Stimulated activated CD8-positive, alpha-beta memory T cell treated with anti-CD3 and anti-CD28 coated beads, Interleukin-12 subunit alpha, Interleukin-12 subunit beta, amount 100 ng/mL, for 4 hours (primary cell): ENCODE results near the gene TIMM50.

Source experiments
- DNase-seq: peaks from one replicate; pipeline ENCODE4 v3.0.0-alpha.2; 2020; ENCODE audit warnings: low read depth

The TIMM50 gene

DNA sequence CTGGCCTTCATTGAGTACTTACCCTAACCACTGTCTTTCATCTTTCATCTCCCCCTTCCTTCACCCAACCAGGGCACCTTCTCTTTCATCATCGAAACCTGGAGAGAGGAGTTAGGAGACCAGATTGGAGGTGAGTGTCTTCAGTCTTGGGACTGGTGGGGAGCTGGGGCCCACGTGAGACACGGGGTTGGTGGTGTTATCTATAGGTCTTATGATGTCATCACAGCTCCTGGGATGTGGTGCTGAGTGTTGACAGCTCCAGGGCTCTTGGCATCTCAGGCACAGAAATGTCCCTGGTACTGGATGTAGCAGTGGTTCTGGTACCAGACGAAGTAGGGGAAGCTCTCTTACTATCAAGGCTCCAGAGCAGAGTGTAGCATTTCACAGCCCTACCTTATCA is 19.9 kb downstream of the TIMM50 start:
- no peak for DNase-seq

DNA sequence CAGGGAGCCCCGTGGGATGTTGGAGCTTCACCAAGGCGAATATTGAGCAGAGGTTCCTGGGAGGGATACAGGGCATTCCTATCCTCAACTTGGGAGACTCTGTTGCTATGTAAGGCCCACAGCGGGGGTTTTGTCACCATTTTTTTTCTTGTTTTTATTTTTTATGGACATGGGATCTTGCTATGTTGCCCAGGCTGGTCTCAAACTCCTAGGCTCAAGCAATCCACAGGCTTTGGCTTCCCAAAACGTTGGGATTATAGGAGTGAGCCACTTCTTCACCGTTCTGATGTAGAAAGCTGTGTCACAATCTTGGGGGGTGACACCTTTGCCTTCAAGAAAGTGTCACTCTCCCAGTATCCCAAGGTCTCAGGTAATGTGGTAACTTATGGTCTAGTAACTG is 20.7 kb downstream of the TIMM50 start:
- DNase-seq, result no peak

DNA sequence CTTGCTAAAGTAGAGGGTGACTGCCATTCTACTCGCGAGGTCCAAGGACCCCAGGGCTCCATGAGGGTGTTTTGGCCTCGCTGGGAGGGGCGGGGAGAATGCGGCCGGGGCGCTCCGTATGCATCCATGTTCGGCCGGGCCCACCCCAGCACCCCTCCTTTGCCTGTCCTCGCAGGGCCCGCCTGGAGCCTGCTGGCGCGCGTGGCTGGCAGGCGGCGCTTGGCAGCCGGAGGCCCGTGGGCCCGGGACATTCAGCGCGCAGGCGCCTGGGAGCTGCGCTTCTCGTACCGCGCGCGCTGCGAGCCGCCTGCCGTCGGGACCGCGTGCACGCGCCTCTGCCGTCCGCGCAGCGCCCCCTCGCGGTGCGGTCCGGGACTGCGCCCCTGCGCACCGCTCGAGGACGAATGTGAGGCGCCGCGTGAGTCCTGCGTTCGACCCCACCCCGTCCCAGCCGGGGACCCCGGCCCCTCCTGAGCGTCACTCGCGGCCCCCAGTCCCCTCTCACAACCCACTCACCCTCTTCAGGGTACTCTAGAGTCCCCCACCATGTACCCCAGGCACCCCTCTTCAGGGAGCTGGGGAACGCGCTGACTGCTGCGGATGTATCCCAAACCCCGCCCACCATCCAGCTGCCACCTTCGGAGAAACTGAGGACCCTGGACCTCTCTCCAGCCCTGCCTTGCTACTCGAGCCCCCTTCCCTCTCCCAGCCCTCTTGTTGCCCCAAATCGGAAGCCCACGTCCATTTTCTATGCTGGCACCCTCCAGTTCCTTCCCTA is 22.2 kb downstream of the TIMM50 start:
- DNase-seq, result peak; percentile 64

DNA sequence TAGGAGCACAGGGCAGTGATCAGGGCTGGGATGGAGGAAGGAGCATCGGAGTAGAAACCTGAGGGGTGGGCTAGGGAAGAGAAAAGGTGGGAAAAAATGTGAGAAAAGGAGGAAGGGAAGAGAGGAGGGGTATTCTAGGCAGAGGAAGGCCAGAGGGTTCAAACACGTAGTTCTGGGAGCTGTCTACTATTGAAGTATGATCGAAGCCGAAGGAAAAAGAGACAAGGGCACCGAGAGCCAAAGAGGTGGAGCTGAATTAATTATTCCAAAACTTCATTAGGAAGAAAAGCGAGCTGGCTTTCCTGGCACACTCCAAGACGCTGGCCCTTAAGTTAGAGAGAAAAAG is 25.9 kb downstream of the TIMM50 start:
- DNase-seq, result no peak

DNA sequence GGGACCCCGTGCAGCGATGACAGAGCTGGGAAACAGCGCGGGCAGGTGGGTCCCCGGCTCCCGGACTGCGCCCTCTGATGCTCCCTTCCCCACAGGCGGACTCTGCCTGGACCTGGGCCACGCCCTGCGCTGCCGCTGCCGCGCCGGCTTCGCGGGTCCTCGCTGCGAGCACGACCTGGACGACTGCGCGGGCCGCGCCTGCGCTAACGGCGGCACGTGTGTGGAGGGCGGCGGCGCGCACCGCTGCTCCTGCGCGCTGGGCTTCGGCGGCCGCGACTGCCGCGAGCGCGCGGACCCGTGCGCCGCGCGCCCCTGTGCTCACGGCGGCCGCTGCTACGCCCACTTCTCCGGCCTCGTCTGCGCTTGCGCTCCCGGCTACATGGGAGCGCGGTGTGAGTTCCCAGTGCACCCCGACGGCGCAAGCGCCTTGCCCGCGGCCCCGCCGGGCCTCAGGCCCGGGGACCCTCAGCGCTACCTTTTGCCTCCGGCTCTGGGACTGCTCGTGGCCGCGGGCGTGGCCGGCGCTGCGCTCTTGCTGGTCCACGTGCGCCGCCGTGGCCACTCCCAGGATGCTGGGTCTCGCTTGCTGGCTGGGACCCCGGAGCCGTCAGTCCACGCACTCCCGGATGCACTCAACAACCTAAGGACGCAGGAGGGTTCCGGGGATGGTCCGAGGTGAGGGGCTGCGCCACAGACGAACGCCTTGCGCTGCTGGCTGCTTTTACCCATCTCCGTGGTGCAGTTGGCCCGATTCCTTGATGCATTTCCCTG is 26.5 kb downstream of the TIMM50 start:
- peak; percentile 17 for DNase-seq

DNA sequence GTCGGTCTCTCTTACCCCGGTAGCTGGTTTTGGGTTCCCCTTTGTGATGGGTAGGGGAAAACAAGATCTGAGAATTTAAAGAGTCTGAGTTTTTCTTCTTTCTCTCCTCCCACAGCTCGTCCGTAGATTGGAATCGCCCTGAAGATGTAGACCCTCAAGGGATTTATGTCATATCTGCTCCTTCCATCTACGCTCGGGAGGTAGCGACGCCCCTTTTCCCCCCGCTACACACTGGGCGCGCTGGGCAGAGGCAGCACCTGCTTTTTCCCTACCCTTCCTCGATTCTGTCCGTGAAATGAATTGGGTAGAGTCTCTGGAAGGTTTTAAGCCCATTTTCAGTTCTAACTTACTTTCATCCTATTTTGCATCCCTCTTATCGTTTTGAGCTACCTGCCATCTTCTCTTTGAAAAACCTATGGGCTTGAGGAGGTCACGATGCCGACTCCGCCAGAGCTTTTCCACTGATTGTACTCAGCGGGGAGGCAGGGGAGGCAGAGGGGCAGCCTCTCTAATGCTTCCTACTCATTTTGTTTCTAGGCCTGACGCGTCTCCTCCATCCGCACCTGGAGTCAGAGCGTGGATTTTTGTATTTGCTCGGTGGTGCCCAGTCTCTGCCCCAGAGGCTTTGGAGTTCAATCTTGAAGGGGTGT is 27.2 kb downstream of the TIMM50 start:
- no peak for DNase-seq

DNA sequence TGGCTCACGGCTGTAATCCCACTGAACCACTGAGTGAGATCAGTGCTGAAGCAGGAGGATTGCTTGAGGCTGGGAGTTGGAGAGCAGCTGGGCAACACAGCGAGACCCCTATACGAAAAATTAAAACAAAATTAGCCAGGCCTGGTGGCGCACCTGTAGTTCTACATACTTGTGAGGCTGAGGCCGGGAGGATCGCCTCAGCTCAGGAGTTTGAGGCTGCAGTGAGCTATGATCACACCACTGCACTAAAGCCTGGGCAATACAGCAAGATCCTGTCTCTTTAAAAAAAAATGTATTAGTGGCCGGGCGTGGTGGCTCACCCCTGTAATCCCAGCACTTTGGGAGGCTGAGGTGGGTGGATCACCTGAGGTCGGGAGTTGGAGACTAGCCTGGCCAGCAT is 28.0 kb downstream of the TIMM50 start:
- no peak for DNase-seq

DNA sequence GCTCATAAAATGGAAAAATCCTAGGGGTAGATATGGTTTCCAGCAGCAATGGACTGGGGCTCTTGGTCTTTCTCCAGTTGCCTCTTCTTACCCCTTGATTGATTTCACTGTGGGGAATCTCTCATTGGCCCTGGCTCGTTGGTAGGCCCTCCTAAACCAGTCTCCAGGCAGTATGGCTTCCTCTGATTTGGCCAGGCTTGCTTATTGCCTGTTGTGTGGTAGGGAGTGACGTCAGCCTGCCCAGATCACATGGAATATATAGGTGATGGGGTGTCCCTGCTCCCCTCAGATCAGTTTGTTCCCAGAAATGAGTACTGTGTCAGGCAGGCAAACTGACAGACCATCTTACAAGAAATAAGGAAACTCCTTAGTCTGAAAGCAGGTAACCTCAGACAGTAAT is 28.6 kb downstream of the TIMM50 start:
- DNase-seq, result no peak

DNA sequence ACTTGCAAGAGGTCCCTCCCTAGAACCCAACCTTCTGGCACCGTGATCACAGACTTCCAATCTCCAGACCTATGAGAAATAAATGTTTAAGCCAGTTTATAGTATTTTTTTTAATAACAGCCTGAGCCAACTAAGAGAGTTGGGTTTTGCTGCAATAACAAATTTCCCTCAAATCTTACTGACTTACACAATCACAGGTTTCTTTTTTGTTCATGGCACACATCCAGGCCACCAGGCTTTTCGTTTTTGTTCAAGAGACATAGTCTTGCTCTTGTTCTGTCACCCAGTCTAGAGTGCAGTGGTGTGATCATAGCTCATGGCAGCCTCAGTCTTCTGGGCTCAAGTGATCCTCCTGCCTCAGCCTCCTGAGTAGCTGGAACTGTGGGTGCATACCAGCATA is 32.4 kb downstream of the TIMM50 start:
- no peak for DNase-seq

DNA sequence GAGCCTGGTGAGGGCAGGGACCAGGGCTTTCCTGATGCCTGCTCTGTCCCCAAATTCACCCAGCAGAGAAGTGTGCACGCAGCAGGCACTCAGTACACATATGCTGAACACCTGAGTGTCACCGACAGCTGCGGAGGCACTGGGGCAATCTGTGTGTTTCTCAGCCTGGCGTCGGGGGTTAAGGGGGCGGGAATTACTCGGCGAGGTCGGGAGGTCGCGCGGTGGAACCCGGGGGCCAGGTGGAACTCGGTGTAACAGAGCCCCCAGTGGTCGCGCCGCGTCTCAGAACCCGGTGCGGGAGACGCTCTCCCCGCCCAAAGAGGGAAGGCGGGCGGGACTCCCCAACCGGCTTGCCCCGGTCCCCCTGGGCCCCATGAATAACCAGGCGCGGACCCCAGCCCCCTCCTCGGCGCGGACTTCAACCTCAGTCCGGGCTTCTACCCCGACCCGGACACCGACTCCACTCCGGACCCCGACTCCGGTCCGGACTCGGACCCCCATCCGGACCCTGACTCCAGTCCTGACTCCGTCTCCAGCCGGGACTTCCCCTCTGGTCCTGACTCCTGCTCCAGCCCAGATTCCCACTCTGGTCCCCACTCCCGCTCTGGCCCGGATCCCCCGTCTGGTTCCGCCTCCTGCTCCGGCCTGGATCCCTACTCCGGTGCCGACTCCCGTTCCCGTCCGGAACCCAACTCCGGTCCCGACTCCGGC is 34.4 kb downstream of the TIMM50 start, which contains the start of gene SELENOV:
Gene SELENOV (plus strand): TSS at position 300 of the 711 bp plus-strand sequence. CDS start 74 bp downstream, at position 374.
- no peak for DNase-seq

DNA sequence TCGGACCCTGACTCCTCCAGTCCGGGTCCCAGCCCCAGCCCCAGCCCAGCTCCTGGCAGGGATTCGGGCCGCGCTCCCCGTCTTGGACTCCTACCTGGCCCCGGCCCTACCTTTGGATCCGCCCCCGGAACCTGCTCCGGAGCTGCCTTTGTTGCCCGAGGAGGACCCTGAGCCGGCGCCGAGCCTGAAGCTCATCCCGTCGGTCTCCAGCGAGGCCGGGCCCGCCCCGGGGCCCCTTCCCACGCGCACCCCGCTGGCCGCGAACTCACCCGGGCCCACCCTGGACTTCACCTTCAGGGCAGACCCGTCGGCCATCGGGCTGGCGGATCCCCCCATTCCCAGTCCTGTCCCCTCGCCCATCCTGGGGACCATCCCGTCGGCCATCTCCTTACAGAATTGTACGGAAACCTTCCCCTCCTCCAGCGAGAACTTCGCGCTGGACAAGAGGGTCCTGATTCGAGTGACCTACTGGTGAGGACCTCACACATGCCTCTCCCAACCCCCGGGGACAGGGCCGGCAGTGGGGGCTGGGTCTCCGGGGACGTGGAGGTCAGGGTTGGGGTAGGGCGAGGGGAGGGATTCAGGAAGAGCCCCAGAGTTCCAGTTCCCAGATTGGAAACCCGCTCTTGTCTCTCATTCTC is 35.0 kb downstream of the TIMM50 start:
- DNase-seq, result no peak

DNA sequence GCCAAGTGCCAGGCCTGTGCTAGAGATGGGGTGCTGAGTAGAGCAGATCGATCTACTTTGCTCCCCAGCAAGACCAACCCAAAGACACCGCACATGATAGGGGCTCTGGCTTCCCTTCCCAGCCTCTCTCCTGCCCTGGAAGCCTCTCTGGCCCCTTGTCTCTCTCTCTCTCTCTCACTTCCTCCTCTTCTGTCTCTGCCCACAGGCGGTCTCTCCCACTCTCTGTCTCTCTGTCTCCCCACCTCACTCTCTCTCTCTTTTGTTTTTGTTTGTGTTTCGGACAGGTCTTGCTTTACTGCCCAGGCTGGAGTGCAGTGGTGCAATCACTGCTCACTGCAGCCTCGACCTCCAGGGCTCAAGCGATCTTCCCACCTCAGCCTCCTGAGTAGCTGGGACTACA is 35.6 kb downstream of the TIMM50 start:
- DNase-seq, result no peak

DNA sequence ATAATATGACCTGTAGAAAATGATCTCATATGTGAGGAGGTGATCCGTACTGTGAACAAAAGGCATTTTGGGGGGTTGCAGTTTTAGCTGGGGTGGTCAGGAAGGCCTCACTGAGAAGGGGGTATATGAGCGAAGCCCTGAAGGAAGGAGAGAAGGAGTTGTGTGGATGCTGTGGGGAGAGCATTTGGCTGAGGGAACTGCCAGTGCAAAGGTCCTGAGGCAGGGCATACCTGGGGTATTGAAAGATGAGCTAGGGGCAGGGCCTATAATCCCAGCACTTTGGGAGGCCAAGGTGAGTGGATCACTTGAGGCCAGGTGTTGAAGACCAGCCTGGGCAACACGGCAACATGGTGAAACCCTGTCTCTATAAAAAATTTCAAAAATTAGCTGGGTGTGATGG is 36.8 kb downstream of the TIMM50 start:
- DNase-seq, result no peak

DNA sequence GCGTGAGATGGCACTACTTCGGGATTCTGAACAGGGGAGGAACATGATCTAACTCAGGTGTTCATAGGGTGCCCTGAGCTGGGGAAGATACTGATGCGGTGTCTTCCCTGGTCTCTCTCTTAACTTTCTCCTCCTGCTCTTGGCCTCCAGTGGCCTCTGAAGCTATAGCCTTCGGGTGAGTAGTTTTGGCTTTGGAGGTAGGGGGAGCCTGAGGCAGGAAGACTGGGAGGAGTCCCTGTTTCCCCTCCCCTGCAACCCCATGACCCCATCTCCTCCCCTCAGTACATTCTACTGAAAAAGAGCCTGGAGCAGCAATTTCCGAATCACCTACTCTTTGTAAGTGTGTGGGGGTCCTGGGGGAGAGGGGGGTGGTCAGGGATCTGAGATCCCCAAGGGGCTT is 37.8 kb downstream of the TIMM50 start:
- no peak for DNase-seq

DNA sequence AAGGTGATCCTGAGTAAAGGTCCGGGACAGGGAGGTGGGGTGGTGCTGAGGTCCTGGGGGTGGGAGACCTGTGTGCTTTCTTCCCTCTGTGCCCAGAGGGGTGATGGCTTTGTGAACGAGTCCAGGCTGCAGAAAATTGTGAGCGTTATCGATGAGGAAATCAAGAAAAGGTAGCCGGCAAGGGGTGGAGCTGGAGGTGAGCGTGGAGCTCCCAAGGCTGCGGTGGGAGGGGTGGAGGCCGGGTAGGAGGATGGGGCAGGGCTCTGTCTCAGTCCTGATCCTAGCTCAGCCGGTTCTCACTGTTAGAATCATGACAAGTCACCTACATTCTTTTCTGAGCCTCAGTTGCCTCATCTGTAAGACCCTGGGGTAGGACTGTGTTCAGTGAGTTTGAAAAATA is 38.3 kb downstream of the TIMM50 start:
- no peak for DNase-seq

DNA sequence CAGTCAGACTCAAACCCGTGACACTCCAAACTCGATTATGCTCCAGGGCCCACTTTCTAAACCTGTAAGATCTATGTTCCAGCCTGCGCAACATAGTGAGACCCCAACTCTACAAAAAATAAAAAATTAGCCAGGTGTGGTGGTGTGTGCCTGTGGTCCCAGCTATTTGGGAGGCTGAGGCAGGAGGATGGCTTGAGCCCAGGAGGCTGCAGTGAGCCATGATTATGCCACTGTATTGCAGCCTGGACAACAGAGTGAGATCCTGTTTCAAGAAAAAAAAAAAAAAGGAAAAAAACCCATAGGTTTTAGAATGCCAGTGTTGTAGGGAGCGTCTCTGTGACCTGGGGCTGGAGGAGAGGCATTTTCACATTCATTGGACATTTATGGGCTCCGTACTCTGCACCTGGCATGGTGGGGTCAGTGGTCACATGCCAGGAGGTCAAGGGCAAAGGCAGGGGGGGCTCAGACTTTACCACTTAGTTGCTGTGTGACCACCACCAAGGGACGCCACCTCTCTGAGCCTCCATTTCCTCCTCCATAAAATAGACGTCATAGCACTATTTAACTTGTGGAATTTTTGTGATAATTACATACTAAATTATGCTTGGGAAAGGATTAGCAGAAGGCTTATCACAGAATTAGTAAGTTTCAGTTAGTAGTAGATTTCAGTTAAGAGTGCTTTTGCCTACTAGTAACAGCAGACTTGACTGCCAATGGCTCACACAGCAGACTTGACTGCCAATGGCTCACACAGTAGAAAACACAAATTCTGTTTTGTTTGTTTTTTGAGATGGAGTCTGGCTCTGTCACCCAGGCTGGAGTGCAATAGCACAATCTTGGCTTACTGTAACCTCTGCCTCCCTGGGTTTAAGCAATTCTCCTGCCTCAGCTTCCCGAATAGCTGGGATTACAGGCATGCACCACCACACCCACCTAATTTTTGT is 40.2 kb downstream of the TIMM50 start:
- no peak for DNase-seq

DNA sequence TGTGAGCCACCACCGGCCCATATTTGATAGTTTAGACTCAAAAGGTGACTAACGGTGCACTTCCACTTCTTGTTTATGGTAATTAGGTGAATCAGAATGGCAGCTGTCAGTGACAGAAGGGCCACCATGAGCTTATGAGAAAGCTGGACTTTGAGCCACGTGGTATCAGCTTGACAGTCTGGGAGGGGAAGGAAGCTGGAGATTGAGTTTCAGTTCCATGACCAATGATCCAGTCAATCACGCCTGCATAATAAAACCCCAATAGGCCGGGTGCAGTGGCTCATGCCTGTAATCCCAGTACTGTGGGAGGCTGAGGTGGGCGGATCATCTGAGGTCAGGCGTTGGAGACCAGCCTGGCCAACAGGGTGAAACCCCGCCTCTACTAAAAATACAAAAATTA is 43.9 kb downstream of the TIMM50 start:
- no peak for DNase-seq

DNA sequence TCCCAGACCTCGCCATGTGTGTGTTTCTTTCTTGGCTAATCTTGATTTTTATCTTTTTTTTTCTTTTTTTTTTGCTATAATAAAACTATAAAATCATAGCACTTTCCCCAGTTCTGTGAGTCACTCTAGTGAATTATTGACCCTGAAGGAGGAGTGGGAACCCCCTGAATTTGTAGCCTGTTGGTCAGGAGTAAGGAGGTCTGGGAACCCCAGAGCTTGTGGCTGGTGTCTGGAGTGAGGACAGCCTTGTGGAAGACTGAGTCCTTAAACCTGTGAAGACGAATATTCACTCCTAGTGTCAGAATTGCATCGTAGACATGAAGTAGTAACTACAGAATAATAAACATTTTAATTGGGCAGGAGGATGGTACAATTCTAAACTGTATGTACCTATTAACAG is 44.6 kb downstream of the TIMM50 start:
- DNase-seq, result no peak

DNA sequence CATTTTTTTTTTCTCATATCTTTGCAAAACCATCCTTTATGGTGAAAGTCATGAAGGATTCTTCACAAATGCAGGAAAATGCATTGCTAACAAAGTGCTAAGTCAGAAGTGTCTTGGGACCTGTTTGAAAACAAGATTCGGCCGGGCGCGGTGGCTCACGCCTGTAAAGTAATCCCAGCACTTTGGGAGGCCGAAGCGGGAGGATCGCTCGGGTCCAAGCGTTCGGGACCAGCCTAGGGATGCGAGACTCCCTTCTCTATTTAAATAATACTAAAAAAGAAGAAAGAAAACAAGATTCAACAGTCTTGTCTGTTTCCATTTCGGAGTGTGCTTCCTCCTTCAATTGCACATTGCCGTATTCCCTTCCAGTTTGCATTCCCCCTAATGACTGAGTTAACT is 51.2 kb downstream of the TIMM50 start:
- DNase-seq, result no peak

DNA sequence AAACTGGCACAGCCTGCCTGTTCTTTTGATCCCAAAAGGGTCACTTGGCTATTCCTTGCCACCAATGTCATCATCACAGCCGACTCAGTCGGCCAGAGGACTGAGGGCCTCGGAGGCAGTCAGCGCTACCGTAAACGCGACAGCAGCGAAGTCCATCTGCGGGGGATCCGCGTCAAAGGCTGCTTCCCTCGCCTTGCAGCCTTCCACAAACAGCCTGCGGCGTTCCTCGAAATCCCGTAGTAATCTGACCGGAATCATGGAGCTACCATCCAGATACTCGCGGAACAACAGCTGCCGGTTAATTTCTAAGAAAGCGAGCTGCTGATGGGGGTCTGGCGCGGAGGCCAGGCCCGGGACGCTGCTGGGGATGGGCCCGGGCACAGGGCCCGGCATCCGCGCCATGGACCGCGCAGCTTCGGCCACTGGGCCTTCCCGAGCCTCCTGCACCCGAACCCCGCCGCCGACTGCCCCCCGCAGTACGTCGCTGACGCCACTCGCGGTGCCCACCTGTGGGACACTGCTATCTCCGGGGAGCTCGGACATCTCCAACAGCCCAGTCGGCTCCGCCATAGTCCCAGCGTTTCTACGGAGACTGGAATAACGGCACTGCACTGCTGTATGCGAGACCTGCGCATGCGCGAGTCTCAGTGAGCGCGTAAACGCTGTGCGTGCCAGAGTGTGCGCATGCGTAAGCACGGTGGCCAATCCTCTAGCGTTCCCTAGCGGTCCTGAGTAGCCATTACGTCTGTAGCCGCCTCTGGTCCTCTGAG is 51.8 kb downstream of the TIMM50 start, which contains the start of gene EID2B:
Gene EID2B (minus strand): TSS at position 620 of the 770 bp plus-strand sequence. CDS start 50 bp downstream, at position 570.
- peak; percentile 86 for DNase-seq
